ENCODE results near the gene PDE7B.

DNA sequence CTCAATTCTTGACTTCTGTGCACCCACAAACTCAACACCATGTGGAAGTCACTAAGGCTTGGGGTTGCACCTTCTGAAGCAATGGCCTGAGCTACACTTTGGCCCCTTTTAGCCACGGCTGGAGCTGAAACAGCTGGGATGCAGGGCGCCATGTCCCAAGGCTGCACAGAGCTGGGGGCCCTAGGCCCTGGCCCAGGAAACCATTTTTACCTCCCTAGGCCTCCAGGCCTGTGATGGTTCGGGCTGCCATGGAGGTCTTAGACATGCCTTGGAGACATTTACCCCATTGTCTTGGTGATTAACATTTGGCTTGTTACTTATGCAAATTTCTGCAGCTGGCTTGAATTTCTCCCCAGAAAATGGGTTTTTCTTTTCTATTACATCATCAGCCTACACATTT is 311.8 kb downstream of the PDE7B start:
- TF ChIP-seq, protein P1, sequence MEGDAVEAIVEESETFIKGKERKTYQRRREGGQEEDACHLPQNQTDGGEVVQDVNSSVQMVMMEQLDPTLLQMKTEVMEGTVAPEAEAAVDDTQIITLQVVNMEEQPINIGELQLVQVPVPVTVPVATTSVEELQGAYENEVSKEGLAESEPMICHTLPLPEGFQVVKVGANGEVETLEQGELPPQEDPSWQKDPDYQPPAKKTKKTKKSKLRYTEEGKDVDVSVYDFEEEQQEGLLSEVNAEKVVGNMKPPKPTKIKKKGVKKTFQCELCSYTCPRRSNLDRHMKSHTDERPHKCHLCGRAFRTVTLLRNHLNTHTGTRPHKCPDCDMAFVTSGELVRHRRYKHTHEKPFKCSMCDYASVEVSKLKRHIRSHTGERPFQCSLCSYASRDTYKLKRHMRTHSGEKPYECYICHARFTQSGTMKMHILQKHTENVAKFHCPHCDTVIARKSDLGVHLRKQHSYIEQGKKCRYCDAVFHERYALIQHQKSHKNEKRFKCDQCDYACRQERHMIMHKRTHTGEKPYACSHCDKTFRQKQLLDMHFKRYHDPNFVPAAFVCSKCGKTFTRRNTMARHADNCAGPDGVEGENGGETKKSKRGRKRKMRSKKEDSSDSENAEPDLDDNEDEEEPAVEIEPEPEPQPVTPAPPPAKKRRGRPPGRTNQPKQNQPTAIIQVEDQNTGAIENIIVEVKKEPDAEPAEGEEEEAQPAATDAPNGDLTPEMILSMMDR (conservative IDR thresholded peaks at IDR 0.05 in 1 of 2, IDR thresholded peaks at IDR 0.05 in 1 of 2; ENCODE audit: low read depth in 1 of 2, low read length in 2 of 2): no peak
- TF ChIP-seq EZH2 (IDR thresholded peaks at IDR 0.05; ENCODE audit: low read length, missing control alignments): no peak

All from fibroblast of lung (primary cell).